Fibroblast of upper back skin (primary cell): ENCODE measurements around the gene CPXM1.
"Not testable (repeated sequence)": the region's sequence is repeated elsewhere in the genome, so short reads cannot be mapped to it uniquely, and the experiment has no call there.

Source experiments
- DNase-seq: peaks from one replicate; pipeline ENCODE4 v3.0.0-alpha.2; 2013

The CPXM1 gene

DNA sequence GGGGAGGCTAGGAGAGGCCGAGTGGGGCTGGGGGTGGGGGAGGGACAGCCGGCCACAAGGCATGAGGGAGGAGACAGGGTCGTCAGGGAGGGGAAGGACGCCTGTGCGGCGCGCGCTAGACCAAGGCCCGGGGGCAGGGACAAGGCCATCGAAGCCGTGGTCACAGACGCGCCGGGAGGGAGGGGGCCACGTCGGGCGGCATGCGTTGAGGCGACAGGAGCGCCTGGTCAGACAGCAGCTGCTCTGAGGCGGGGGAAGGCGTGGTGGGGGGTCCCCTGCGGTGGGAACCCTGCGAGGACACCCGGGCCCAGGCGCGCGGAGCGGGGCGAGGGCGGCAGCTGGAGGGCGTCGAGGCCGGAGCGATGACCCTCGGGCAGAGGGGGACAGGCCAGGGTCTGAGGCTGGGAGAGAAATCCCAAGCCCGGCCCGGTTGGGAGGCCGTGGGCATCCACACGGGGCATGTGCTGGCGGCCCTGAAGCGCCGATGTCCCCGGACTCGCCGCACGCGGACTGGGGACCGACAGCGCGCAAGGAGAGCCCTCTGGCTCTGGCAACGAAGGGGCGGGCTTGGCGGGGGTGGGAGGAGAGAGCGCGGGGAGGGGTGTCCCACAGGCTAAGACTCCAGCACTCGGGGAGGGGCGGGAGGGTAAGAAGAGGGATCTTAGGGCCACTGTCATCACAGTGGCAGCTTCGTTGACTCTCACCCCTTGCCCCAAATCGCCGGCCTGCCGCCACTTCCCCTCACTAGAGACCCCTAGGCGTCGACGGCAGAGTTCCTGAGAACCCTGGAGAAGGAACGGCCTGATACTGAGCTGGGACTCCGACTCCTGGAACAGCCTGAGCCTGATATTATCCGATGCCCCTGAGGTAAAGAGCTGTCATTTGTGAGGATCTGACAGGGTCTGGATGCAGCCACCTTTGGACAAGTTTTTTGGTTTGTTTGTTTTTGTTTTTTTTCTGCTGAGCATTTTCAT is 20.8 kb upstream of the CPXM1 start:
- DNase-seq, result no peak

- DNase-seq, result peak; percentile 66
These were observed 19.9 kb upstream of the CPXM1 start for GRCh38 chr20:2820084-2820895.

DNA sequence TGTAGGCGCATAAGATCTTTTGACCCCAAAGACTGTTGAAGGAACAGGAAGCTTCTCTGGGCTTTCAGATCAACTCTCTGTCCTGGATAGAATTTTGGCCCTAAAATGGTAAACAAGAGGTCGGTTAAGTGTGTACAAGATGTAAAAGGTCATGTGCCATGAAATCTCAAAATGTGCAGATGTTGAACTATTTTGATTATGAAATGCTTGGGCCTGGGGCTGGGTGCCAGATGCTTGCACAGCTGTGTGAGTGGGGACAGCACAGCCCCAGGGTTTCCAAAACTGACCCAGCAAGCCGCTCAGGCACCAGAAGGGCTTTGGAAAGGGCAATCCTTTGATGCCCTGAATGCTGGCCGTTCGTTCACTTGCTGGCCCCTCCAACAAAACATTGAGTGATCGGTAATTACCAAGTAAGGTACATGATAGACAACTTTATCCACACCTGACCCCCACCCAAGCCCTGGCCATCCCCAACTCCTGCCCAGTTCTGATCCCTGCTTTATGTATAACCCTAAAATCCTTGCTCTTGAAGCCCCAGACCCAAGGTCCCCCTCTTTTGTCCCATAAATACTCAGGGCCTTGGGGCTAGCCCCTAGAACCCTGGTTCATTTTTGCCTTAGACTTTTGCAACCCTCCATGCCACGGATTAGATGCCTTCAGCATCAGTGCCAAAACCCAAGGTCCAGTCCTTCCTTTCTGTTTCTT is 17.6 kb upstream of the CPXM1 start:
- no peak for DNase-seq

- DNase-seq, result no peak
These were observed 16.9 kb upstream of the CPXM1 start for GRCh38 chr20:2817341-2817726.

GRCh38 chr20:2816583-2817340 is 16.3 kb upstream of the CPXM1 start:
- DNase-seq, result no peak

- DNase-seq, result no peak
These were observed 15.7 kb upstream of the CPXM1 start, which contains the start of gene TMEM239 for GRCh38 chr20:2816030-2816582. Gene TMEM239 (plus strand): TSS chr20:2816364. CDS start chr20:2816555, 191 bp downstream.

- DNase-seq, result no peak
These were observed 14.9 kb upstream of the CPXM1 start for GRCh38 chr20:2815242-2815900.

DNA sequence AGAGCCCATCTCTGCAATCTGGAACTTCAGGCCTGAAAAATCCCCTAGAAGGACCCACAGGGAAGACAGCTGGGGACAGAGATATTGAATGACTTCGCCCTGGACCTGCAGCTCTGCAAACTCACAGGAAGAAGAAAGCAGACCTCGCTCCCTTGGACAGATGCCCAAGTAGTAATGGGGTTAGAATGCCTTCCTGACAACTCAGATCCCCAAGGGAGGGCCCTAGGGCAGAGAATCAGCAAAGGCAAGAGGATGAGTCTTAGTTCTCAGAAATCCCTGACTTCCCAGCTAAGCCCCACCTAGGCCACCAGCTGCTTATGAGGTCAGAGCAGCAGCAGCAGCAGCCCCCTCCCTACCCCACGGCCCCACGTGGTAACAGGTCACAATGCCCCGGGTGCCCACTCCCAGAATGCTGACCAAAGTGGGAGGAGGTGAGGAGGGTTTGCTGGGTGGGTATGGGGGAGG is 14.2 kb upstream of the CPXM1 start, which contains the start of gene C20orf141:
Gene C20orf141 (plus strand): TSS at position 401 of the 465 bp plus-strand sequence. CDS start 198 bp downstream, outside the sequence.
- DNase-seq, result peak; percentile 100

GRCh38 chr20:2814076-2814475 is 13.6 kb upstream of the CPXM1 start:
- no peak for DNase-seq

- DNase-seq, result no peak
These were observed 11.8 kb upstream of the CPXM1 start for GRCh38 chr20:2812189-2812588.

- no peak for DNase-seq
These were observed 9.3 kb upstream of the CPXM1 start for GRCh38 chr20:2809690-2810089.

GRCh38 chr20:2807929-2808328 is 7.5 kb upstream of the CPXM1 start:
- DNase-seq, result not testable (repeated sequence)

- no peak for DNase-seq
These were observed 6.6 kb upstream of the CPXM1 start for GRCh38 chr20:2807019-2807418.

DNA sequence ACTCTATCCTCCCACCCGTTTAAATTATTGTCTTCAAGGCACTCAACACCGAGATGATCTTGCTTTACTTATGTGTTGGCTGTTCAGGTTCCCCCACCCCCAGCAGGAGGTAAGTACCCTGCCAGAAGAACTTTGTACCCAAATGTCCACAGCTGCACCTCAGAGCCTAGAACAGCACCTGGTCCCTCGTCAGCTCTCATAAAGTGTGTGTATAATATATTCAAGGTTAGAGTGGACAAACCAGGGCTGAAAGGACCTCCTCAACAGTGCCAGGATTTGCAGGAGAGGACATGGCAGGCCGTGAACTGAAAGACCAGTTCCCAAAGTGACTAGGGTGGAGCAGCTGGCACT is 5.9 kb upstream of the CPXM1 start:
- DNase-seq, result no peak

DNA sequence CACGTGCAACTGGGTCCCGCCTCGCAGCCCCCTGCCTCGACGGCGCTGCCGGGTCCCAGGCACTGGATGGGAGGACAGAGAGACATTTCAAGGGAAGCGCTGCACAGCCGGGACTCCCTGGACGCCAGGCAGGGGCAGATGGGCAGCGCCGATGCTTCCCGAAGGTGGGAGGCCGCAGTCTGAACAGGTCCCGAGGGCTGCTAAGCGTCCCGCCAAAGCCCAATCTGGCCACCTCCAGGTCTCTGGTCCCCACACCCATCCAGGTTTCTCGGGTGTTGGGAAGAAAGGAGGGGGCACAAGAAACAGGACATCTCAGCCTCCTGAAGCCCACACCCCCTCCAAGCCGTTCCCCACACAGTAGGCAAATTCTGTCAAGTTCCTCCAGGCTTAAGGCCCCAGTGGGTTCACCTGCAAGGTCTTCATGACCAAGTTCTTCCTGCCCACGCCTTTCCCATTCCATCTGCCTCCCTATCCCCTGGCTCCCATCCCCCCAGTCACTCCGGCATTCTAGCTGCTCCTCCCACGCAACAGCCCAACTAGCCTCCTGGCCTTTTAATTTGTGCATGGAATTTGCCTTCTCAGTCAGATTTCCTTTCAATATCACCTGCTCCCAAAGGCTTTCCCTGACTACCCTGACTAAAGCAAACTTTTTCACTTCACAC is 5.4 kb upstream of the CPXM1 start:
- no peak for DNase-seq

GRCh38 chr20:2804852-2805688 is 4.6 kb upstream of the CPXM1 start:
- no peak for DNase-seq

- no peak for DNase-seq
These were observed 3.8 kb upstream of the CPXM1 start for GRCh38 chr20:2804041-2804828.

DNA sequence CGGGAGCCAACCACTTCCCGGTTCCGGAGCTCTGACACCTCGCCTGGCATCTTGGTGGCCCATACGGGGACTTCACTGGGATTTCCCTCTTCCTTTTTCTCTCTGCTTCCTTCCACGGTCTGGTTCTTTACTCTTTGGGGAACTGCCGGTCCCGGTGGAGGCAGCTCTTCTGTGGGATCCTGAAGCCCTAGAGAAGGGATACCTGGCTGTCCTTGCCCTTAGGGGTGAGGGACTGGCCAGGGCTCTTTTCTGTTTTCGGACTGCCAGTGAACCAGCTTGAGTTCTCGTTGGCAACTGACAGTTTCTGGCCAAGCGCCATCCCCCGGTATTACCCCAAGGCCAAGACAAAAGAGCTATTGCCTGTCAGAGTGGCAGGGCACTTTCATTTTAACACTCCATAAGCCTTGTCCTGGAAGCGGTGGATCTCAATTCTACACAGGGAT is 880 bp upstream of the CPXM1 start:
- DNase-seq, result no peak
